Activated CD4-positive, alpha-beta T cell treated with anti-CD3 and anti-CD28 coated beads, Interleukin-2, amount 10 ng/mL, durations not matched to agents 7 days and 5 days (primary cell): ENCODE results near the gene RAB24. TPM values are rescaled to one million over a fixed set of nuclear protein-coding genes. Genes with fewer than 3 reads are reported as not detected.

Experiments
- CTCF ChIA-PET: fragments of 350-600 bp; sonication (Branson Sonifier 250); formaldehyde crosslinking; loops from one replicate; lab custom pipeline; 2021; ENCODE audit warnings: antibody characterized with exemption; lab: Charles Lee
- POLR2A ChIA-PET: fragments of 350-600 bp; sonication (Branson Sonifier 250); formaldehyde crosslinking; loops from one replicate; lab custom pipeline; 2021; ENCODE audit warnings: antibody characterized with exemption; lab: Charles Lee
- DNase-seq: peaks from one replicate; pipeline ENCODE4 v3.0.0-alpha.2; 2020
- H3K27ac Mint-ChIP-seq: one replicate; pipeline ENCODE4 v1.8.0; 2021; ENCODE audit warnings: mild to moderate bottlenecking, moderate library complexity, mixed read lengths
- H3K27me3 Mint-ChIP-seq: one replicate; pipeline ENCODE4 v1.8.0; 2021; ENCODE audit warnings: mixed read lengths
- H3K36me3 Mint-ChIP-seq: one replicate; pipeline ENCODE4 v1.8.0; 2021; ENCODE audit warnings: low read depth, mixed read lengths
- H3K4me1 Mint-ChIP-seq: one replicate; pipeline ENCODE4 v1.8.0; 2021; ENCODE audit warnings: mixed read lengths
- H3K4me3 Mint-ChIP-seq: one replicate; pipeline ENCODE4 v1.8.0; 2021; ENCODE audit warnings: mild to moderate bottlenecking, moderate library complexity, mixed read lengths
- H3K9me3 Mint-ChIP-seq: one replicate; pipeline ENCODE4 v1.8.0; 2021; ENCODE audit warnings: mixed read lengths
- total RNA-seq, 2 experiments: library from RNA; stranded (reverse); gene quantifications; one replicate each; pipeline ENCODE4 v1.2.3, GENCODE V29; 2021

RAB24 gene
- total RNA-seq, 2 experiments from 2014 or later, result 28.3 to 34.4 TPM

DNA sequence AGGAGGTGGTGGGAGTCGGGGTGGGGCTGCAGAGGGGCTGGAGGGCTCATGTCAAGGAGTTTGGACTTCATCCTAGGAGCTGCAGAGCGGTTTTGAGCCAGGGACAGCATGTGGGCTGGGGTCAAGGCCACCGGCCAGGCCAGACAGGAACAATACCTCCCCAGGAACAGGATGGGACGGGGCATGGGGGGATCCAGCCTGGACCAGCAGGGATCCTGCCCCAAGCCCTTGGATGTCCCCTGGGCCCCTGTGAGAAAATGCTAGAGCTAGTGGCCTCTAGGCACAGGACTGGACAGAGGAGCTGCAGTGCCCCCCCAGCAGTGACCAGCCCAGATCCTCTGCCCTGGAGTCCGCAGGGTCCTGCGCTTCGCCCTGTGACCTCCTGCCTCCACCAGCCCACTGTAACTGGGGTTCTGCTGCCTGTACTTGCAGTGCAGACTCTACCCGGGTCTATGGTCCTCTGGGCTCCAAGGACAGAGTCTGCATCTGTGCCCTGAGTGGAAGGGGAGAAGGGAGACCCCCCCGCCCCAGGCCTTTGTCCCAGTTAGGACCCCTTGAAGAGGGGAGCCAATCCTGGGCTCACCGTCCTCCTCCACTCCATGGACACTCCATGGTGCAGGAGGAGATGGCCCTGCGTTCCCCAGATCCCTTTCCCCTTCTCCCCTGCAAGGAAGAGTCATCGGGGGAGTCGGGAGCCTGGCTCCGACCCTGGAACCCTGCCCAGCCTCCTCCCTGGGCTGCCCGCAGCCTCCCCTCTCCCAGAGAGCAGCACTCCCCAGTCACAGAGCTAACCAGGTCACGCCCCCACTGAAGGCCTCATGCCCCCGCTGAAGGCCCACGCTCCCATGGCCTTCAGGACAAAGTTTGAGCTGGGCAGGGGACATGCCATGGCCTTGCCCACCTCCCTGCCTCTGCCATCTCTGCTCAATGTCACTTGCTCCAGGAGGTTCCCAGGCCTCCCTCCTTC is 11.1 kb upstream of the RAB24 start:
- DNase-seq, result no peak
- no peak overlapping the region for H3K27ac Mint-ChIP-seq
- no peaks in the 10 kb centered on the region for H3K27me3 Mint-ChIP-seq
- peaks cover 17% of the 10 kb centered on the region for H3K36me3 Mint-ChIP-seq
- peaks cover 58% of the 10 kb centered on the region for H3K4me1 Mint-ChIP-seq
- ChIA-PET CTCF (interaction anchor here (2.1 kb wide), 1 partner anchor 140 kb away, joined by 10 read pairs; no protein-coding TSS in a partner anchor), POLR2A (no interaction called here)
- no peaks in the 10 kb centered on the region for H3K9me3 Mint-ChIP-seq
- no peak overlapping the region for H3K4me3 Mint-ChIP-seq

DNA sequence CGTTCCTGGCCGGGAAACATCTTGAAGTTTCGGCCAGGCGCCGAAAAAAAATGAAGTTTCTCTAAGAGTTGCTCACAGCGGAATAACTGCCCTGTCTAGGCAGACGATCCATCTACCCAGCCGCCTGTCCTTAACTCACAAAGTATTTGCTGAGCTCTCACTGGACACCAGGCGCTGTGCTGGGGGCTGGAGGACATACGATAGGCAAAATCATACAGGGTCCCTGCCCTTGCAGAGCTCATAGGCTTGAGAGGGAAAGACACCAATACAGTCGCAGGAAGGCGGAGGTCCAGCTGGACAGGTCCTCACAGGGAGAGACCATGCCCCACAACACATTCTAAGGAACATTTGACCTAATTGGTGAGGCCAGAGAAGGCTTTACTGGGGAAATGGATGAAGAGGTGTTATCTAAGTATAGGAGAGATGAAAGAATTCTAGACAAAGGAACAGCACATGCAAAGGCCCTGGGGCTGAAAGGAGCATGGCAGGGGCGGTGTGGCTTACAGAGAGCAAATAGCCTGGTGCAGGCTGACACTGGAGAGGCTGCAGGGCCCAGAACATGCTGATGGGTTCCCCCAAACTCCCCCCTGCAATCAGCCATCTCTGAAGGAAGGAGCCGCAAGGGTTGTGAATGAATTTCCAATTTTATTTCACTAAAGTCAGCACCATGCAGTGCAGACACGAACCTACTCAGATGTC is 10.2 kb upstream of the RAB24 start:
- ChIA-PET CTCF (interaction anchor here (1.0 to 2.1 kb wide), 7 partner anchors 10 to 199 kb away, joined by 3 to 9 read pairs (median 4); partner anchors contain the start of genes PRELID1 and RAB24), POLR2A (interaction anchor here (0.5 to 1.4 kb wide), 2 partner anchors 9 to 44 kb away, joined by 3 read pairs; partner anchors contain the start of gene RGS14)
- peaks cover 63% of the 10 kb centered on the region for H3K4me1 Mint-ChIP-seq
- no peak overlapping the region for H3K27ac Mint-ChIP-seq
- H3K4me3 Mint-ChIP-seq, result peak overlapping the region; percentile 97
- no peaks in the 10 kb centered on the region for H3K27me3 Mint-ChIP-seq
- H3K36me3 Mint-ChIP-seq, result peaks cover 20% of the 10 kb centered on the region
- no peak for DNase-seq
- no peaks in the 10 kb centered on the region for H3K9me3 Mint-ChIP-seq

DNA sequence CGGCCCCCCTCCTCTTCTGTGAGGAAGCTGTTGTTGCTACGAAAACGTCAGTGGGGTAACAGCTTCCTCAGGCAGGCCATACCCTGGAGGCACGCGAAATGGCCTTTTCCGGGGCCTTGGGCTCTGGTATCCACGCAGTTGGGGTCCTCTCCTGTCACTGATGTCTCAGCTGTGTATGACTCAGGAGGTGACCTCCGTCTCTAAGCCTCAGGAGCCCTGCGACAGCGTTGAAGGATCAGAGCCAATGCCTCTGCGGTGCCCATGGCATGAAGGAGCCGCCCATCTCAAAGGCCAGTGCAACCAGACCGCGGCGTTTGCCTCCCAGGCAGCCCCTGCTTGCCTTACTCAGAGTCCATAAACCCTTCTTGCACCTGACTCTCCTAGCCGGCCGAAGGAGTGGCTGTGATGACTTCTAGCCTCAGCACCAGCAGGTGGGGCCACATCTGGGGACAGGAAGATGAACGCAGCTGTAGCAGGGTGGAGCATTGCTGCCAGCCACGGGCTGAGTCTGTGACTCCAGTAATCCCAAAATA is 9.2 kb upstream of the RAB24 start:
- Mint-ChIP-seq H3K4me1 (peaks cover 60% of the 10 kb centered on the region), H3K27me3 (no peaks in the 10 kb centered on the region), H3K9me3 (no peaks in the 10 kb centered on the region), H3K27ac (peak overlapping the region; percentile 96), H3K4me3 (peak overlapping the region; percentile 97), H3K36me3 (peaks cover 25% of the 10 kb centered on the region)
- DNase-seq, result peak; percentile 74
- CTCF ChIA-PET, result interaction anchor here (0.8 to 2.1 kb wide), 16 partner anchors 9 to 199 kb away, joined by 3 to 9 read pairs (median 3); partner anchors contain the start of genes LMAN2, PRELID1, RAB24 and RGS14
- POLR2A ChIA-PET, result interaction anchor here (0.5 to 1.4 kb wide), 4 partner anchors 8 to 165 kb away, joined by 3 to 4 read pairs (median 3); partner anchors contain the start of genes LMAN2 and RGS14

DNA sequence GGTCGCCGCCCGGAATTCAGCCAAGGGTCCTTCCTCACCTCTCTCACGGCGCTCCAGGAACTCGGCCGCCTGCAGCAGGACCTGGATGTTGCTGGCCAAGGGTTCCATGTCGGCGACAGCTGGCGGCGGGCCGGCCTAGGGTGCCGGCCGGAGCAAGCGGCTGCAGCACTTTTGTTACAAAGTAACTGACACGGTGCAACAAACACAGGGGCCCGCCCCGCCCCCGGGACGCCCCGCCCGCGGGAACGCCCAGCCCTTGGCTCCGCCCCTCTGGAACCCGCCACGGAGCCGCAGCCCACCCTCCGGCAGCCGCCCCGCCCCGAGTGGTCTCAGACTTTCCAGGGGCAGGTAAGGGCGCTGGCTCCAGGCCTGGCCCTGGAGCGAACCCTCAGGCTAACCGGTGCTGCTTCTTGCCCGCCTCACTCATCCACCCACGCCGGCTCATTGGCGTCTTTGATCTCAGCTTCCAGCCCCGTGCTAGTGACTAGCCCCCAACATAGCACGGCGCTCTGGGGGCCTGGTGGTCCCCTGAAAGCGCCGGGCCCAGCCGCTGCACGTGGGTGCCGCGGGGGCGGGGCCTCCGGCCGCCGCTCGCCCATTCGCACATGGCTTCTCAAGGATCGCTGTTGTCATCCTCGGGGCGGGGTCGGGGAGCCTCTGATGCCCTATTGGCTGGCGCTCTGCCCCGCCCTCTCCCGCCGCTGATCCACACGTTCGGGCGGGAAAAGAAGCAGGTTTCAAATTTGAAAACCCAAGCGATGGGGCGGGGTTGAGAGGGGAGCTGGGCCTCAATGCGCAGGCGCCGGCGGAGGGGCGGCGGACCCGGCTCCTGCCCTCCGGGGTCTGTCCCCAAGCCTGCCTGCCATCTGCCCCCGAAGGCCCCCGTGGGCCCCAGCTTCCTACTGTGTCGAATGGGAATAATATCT is 8.5 kb upstream of the RAB24 start, which contains the start of gene MXD3:
MXD3 (minus strand) TSS at position 176 of the 926 bp plus-strand sequence; CDS start at position 108, 68 bp downstream.
- Mint-ChIP-seq H3K27ac (peak within 1 kb of the TSS; percentile 96), H3K27me3 (no peaks in the 10 kb centered on the region), H3K4me3 (peak within 1 kb of the TSS; percentile 97), H3K36me3 (peaks cover 26% of the 10 kb centered on the region), H3K4me1 (peaks cover 55% of the 10 kb centered on the region), H3K9me3 (no peaks in the 10 kb centered on the region)
- DNase-seq, result peak; percentile 99
- ChIA-PET POLR2A (interaction anchor here (0.6 to 1.4 kb wide), 3 partner anchors 40 to 165 kb away, joined by 3 to 4 read pairs (median 3); partner anchors contain the start of genes LMAN2 and RGS14), CTCF (interaction anchor here (0.8 to 2.7 kb wide), 18 partner anchors 8 to 199 kb away, joined by 3 to 17 read pairs (median 3); partner anchors contain the start of genes LMAN2, PRELID1, RAB24 and RGS14)

DNA sequence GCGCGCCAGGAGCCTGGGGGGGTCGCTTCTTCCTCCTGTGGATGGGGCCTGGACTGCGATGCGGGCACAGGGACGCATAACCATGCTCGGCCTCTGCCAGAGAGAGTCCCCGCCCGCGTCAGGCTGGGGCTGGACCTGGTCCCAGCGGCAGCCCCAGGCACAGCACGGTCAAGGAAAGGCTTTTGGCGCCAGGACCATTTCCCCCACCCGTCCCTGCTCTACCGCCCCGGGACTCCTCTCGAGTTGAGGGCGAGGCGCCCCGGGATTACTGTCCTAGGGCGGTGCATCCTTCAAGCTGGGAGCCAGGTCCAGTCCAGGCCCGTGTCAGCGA is 7.8 kb upstream of the RAB24 start:
- DNase-seq, result no peak
- Mint-ChIP-seq H3K27ac (peak overlapping the region; percentile 96), H3K9me3 (no peaks in the 10 kb centered on the region), H3K36me3 (peaks cover 31% of the 10 kb centered on the region), H3K4me3 (peak overlapping the region; percentile 97), H3K27me3 (no peaks in the 10 kb centered on the region), H3K4me1 (peaks cover 58% of the 10 kb centered on the region)
- CTCF ChIA-PET, result interaction anchor here (1.0 to 2.7 kb wide), 2 partner anchors 61 to 78 kb away, joined by 3 to 17 read pairs; no protein-coding TSS in a partner anchor
- POLR2A ChIA-PET, result no interaction called here

DNA sequence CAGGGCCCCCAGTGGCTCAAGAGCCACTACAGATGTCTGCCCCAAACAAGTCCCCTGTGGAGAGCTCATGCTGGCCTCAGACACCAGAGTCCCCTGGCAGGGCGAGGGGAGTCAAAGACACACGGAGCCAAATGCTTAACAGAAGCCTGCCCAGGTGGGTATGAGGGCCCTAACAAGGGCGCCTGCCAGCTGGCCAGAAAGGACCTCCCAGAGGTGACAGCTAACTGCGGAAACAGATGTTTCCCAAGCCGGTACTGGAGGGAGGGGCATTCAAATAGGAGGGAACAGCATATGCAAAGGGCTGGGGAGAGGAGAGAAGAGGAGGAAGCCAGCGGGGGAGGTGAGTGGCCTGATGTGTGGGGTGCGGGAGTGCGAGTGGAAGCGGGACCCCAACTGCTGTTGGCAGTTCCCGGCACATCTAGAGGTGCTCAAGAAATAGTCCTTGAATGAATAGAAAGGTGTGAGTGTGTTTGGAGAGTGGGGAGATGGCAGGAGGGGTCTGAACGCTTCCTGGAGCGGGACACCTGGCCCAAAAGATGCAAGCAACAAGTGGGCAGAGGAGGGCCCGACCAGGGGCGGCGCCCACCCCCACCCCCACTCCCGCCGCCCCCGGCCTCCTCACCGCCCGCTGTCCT is 7.4 kb upstream of the RAB24 start:
- H3K27ac Mint-ChIP-seq, result peak overlapping the region; percentile 93
- H3K27me3 Mint-ChIP-seq, result no peaks in the 10 kb centered on the region
- peak overlapping the region; percentile 97 for H3K4me3 Mint-ChIP-seq
- peak; percentile 69 for DNase-seq
- CTCF ChIA-PET, result interaction anchor here (0.5 to 3.3 kb wide), 19 partner anchors 8 to 243 kb away, joined by 3 to 30 read pairs (median 10); no protein-coding TSS in a partner anchor
- peaks cover 33% of the 10 kb centered on the region for H3K36me3 Mint-ChIP-seq
- peaks cover 58% of the 10 kb centered on the region for H3K4me1 Mint-ChIP-seq
- H3K9me3 Mint-ChIP-seq, result no peaks in the 10 kb centered on the region
- POLR2A ChIA-PET, result no interaction called here

DNA sequence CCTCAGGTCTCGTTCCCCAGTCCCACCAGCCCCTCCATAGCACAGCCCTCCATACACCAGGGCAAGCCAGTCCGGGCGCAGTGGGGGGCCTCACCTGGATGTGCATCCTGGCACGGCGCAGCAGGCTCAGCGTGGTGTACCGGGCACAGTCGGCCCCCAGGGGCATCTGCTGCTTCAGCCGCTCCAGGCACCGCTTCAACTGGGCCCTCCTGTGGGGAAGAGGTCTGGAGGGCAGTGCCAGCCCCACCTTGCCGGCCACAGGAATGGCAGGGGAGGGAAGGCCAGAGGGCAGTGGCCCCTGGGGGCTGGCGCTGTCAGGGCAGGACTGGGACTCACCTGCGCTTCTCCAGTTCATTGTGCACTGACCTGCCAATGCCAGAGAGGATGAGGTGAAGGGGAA is 6.8 kb upstream of the RAB24 start:
- Mint-ChIP-seq H3K27ac (no peak overlapping the region), H3K36me3 (peaks cover 38% of the 10 kb centered on the region), H3K4me3 (peak overlapping the region; percentile 97), H3K4me1 (peaks cover 62% of the 10 kb centered on the region), H3K27me3 (no peaks in the 10 kb centered on the region), H3K9me3 (no peaks in the 10 kb centered on the region)
- no peak for DNase-seq
- POLR2A ChIA-PET, result no interaction called here
- CTCF ChIA-PET, result interaction anchor here (0.5 to 3.3 kb wide), 43 partner anchors 8 to 242 kb away, joined by 3 to 30 read pairs (median 4); partner anchors contain the start of genes F12 and PRR7

DNA sequence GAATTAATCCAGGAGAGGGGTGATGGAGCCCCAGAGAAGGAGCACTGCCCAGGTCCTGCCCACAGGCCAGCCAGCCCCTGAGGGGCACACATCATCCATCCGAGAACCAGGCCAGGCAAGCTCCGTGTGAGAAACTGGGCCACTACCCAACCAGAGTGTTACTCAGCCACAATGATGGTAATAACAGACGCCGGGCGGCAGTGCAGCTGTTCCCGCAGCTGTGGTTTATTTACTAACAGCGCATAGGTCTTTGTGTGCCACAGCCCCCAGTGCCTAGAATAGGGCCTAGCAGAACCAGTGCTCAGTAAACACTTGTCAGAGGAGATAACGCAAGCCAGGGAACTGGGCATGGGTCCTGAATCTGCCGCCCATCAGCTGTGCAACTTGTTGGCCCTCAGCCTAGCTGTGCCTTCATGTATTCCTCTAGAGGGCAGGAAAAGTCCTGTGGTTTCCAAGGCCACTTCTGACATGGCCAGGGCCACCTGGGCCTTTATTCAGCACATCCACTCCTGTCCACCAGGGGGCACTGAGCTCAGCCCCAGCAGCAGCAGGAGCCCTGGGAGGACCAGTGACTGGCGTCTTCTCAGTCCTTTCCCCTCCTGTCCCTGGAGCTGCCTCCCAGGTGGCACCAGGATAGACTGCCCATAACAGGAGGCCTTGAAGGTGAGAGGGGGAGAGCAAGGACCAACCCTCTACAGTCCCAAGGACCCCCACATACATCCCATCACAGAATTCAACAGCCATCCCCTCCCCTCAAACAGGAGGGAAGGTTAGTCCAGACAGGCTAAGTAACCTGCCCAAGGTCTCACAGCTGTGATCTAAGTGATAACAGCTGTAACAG is 6.1 kb upstream of the RAB24 start:
- Mint-ChIP-seq H3K9me3 (no peaks in the 10 kb centered on the region), H3K4me1 (peaks cover 67% of the 10 kb centered on the region), H3K27ac (peak overlapping the region; percentile 83), H3K36me3 (peaks cover 46% of the 10 kb centered on the region), H3K4me3 (peak overlapping the region; percentile 97), H3K27me3 (no peaks in the 10 kb centered on the region)
- DNase-seq, result peak; percentile 78
- ChIA-PET POLR2A (no interaction called here), CTCF (interaction anchor here (0.6 to 3.3 kb wide), 48 partner anchors 8 to 238 kb away, joined by 3 to 30 read pairs (median 4); partner anchors contain the start of genes F12, LMAN2 and PRR7)

DNA sequence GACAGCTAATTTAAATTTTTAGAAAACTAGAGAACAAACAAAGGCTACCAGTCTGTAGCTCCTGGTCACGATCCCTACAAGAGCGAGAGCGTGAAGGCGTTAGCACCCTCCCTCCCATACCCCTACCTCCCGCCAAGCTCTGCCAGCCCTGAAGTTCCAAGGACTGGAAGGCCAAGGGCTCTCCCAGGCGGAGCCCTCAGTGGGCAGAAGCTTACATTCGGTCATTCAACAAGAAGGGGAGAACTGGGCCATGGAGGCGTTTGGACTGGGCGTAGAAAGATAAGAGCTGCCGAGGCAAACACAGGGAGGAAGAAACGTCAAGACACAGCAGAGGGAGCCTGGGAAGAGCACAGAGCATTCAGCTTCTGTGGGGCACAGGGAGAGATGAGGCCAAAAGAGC is 5.2 kb upstream of the RAB24 start:
- no peaks in the 10 kb centered on the region for H3K27me3 Mint-ChIP-seq
- H3K36me3 Mint-ChIP-seq, result peaks cover 54% of the 10 kb centered on the region
- H3K4me3 Mint-ChIP-seq, result no peak overlapping the region
- ChIA-PET CTCF (interaction anchor here (0.8 to 3.3 kb wide), 22 partner anchors 8 to 200 kb away, joined by 3 to 30 read pairs (median 5); partner anchors contain the start of genes LMAN2 and PRR7), POLR2A (no interaction called here)
- no peak for DNase-seq
- H3K27ac Mint-ChIP-seq, result peak overlapping the region; percentile 78
- H3K4me1 Mint-ChIP-seq, result peaks cover 67% of the 10 kb centered on the region
- no peaks in the 10 kb centered on the region for H3K9me3 Mint-ChIP-seq
